Activated CD8-positive, alpha-beta T cell treated with anti-CD3 and anti-CD28 coated beads for 36 hours (primary cell): ENCODE data around the gene BRD3OS. TPM values are rescaled to one million over a fixed set of nuclear protein-coding genes. Genes with fewer than 3 reads are reported as not detected.

Experiments used
- ATAC-seq: fragments of 200-7000 bp; cut with Tn5 transposase; one replicate; pipeline ENCODE4 v1.10.0; 2021; ENCODE audit warnings: mild to moderate bottlenecking, moderate library complexity
- CTCF ChIA-PET: fragments of 350-600 bp; sonication (Branson Sonifier 250); formaldehyde crosslinking; loops from one replicate; lab custom pipeline; 2021; ENCODE audit warnings: antibody characterized with exemption; lab: Charles Lee
- POLR2A ChIA-PET: fragments of 350-600 bp; sonication (Branson Sonifier 250); formaldehyde crosslinking; loops from one replicate; lab custom pipeline; 2021; ENCODE audit warnings: antibody characterized with exemption; lab: Charles Lee
- DNase-seq: peaks from one replicate; pipeline ENCODE4 v3.0.0-alpha.2; 2020
- H3K27ac Mint-ChIP-seq: one replicate; pipeline ENCODE4 v1.8.0; 2021; ENCODE audit warnings: mild to moderate bottlenecking, mixed read lengths
- H3K27me3 Mint-ChIP-seq: one replicate; pipeline ENCODE4 v1.8.0; 2021; ENCODE audit warnings: mixed read lengths
- H3K36me3 Mint-ChIP-seq: one replicate; pipeline ENCODE4 v1.8.0; 2021; ENCODE audit warnings: low read depth, mixed read lengths
- H3K4me1 Mint-ChIP-seq: one replicate; pipeline ENCODE4 v1.8.0; 2021; ENCODE audit warnings: low read depth, mixed read lengths
- H3K4me3 Mint-ChIP-seq: one replicate; pipeline ENCODE4 v1.8.0; 2021; ENCODE audit warnings: mild to moderate bottlenecking, moderate library complexity, mixed read lengths
- H3K9me3 Mint-ChIP-seq: one replicate; pipeline ENCODE4 v1.8.0; 2021; ENCODE audit warnings: mixed read lengths
- CTCF ChIP-seq: fragments of 200-600 bp; IDR thresholded peaks from one replicate; pipeline ENCODE4 v1.8.0; 2022; ENCODE audit warnings: antibody characterized with exemption, mild to moderate bottlenecking
- intact Hi-C: fragments of 100-400 bp; cut with micrococcal nuclease; formaldehyde crosslinking; loops from one replicate; pipeline ENCODE4 v1.10.0; 2022
- total RNA-seq, 2 experiments: library from RNA; stranded (reverse); gene quantifications; one replicate each; pipeline ENCODE4 v1.2.3, GENCODE V29; 2021

BRD3OS gene
- total RNA-seq, 2 experiments from 2014 or later, result 8.1 to 8.2 TPM

GRCh38 chr9:134047868-134048581, 22.7 kb downstream of the BRD3OS start:
- Mint-ChIP-seq H3K27ac (no peak overlapping the region), H3K36me3 (peaks cover 10% of the 10 kb centered on the region), H3K27me3 (no peaks in the 10 kb centered on the region), H3K4me1 (no peaks in the 10 kb centered on the region), H3K4me3 (no peak overlapping the region), H3K9me3 (no peaks in the 10 kb centered on the region)
- DNase-seq (no peak), ATAC-seq (no peak)
- ChIA-PET POLR2A (no interaction called here), CTCF (no interaction called here)
- intact Hi-C loops, result no loop called here
- TF ChIP-seq CTCF, result no peak

GRCh38 chr9:134048582-134048968, 23.3 kb downstream of the BRD3OS start:
- H3K4me1 Mint-ChIP-seq, result no peaks in the 10 kb centered on the region
- H3K27me3 Mint-ChIP-seq, result no peaks in the 10 kb centered on the region
- H3K4me3 Mint-ChIP-seq, result no peak overlapping the region
- ChIA-PET POLR2A (no interaction called here), CTCF (no interaction called here)
- H3K9me3 Mint-ChIP-seq, result no peaks in the 10 kb centered on the region
- intact Hi-C loops, result no loop called here
- no peak for DNase-seq
- TF ChIP-seq CTCF, result no peak
- peaks cover 10% of the 10 kb centered on the region for H3K36me3 Mint-ChIP-seq
- no peak for ATAC-seq
- no peak overlapping the region for H3K27ac Mint-ChIP-seq

GRCh38 chr9:134049236-134049635, 24.0 kb downstream of the BRD3OS start:
- no peaks in the 10 kb centered on the region for H3K4me1 Mint-ChIP-seq
- TF ChIP-seq CTCF, result no peak
- H3K27ac Mint-ChIP-seq, result no peak overlapping the region
- ATAC-seq (no peak), DNase-seq (no peak)
- intact Hi-C loops, result no loop called here
- peaks cover 9% of the 10 kb centered on the region for H3K36me3 Mint-ChIP-seq
- ChIA-PET POLR2A (no interaction called here), CTCF (no interaction called here)
- no peak overlapping the region for H3K4me3 Mint-ChIP-seq
- H3K27me3 Mint-ChIP-seq, result no peaks in the 10 kb centered on the region
- no peaks in the 10 kb centered on the region for H3K9me3 Mint-ChIP-seq

GRCh38 chr9:134049772-134050588, 24.7 kb downstream of the BRD3OS start:
- Mint-ChIP-seq H3K4me3 (no peak overlapping the region), H3K36me3 (peaks cover 9% of the 10 kb centered on the region), H3K9me3 (no peaks in the 10 kb centered on the region), H3K27ac (no peak overlapping the region), H3K4me1 (no peaks in the 10 kb centered on the region), H3K27me3 (no peaks in the 10 kb centered on the region)
- CTCF ChIA-PET, result no interaction called here
- ATAC-seq (no peak), DNase-seq (no peak)
- POLR2A ChIA-PET, result no interaction called here
- intact Hi-C loops, result no loop called here
- no peak for TF ChIP-seq CTCF

GRCh38 chr9:134050726-134051125, 25.4 kb downstream of the BRD3OS start:
- Mint-ChIP-seq H3K27me3 (no peaks in the 10 kb centered on the region), H3K4me3 (no peak overlapping the region), H3K4me1 (no peaks in the 10 kb centered on the region), H3K9me3 (no peaks in the 10 kb centered on the region), H3K36me3 (peaks cover 9% of the 10 kb centered on the region), H3K27ac (no peak overlapping the region)
- ATAC-seq, result no peak
- CTCF ChIA-PET, result no interaction called here
- no peak for DNase-seq
- TF ChIP-seq CTCF, result no peak
- intact Hi-C loops, result no loop called here
- POLR2A ChIA-PET, result interaction anchor here (0.9 kb wide), 1 partner anchor 9 kb away, joined by 3 read pairs; no protein-coding TSS in a partner anchor
